NCI-H146 treated with DMSO at 0.1 percent for 48 hours (cell line): ENCODE results near the gene ELMOD3.
"Not testable (repeated sequence)": the region's sequence is repeated elsewhere in the genome, so short reads cannot be mapped to it uniquely, and the experiment has no call there.

Source experiments
- DNase-seq: peaks from one replicate; lab custom pipeline; 2025; ENCODE audit not compliant: unreplicated experiment; lab: John Stamatoyannopoulos, UW

ELMOD3 gene

GRCh38 chr2:85439569-85439968, 85.0 kb downstream of the ELMOD3 start:
- not testable (repeated sequence) for DNase-seq

- no peak for DNase-seq
These were observed 85.4 kb downstream of the ELMOD3 start for GRCh38 chr2:85439986-85440385.

GRCh38 chr2:85440729-85441128, 86.2 kb downstream of the ELMOD3 start:
- no peak for DNase-seq
